Esophagus squamous epithelium (tissue), 5 donors: ENCODE results near the gene NDRG4. TPM values are rescaled to one million over a fixed set of nuclear protein-coding genes. Genes with fewer than 3 reads are reported as not detected.

ENCODE experiments used
- DNase-seq: peaks from one replicate; lab custom pipeline; 2025; lab: John Stamatoyannopoulos, UW
- H3K27ac ChIP-seq, 4 donors: fragments of 200-600 bp; sonication (generic); one replicate each; pipeline ENCODE4 v1.5.1; 2016 to 2019; ENCODE audit warnings: mild to moderate bottlenecking in 1 of 4
- H3K27me3 ChIP-seq, 4 donors: fragments of 200-600 bp; sonication (generic); 1 replicate in 3 of 4; 2 replicates in 1 of 4; pipeline versions ENCODE4 v1.5.1 to v1.6.0; 2017 to 2021; ENCODE audit warnings: antibody characterized with exemption in 1 of 4
- H3K36me3 ChIP-seq, 3 donors: fragments of 200-600 bp; sonication (generic); one replicate each; pipeline ENCODE4 v1.5.1; 2016 to 2019
- H3K4me1 ChIP-seq, 3 donors: fragments of 200-600 bp; sonication (generic); one replicate each; pipeline ENCODE4 v1.5.1; 2017 to 2019
- H3K4me3 ChIP-seq, 4 donors: fragments of 200-600 bp; sonication (generic); 1 replicate in 3 of 4; 2 replicates in 1 of 4; pipeline ENCODE4 v1.5.1; 2016 to 2019; ENCODE audit warnings: mild to moderate bottlenecking in 2 of 4, moderate library complexity in 1 of 4
- H3K9me3 ChIP-seq, 3 donors: fragments of 200-600 bp; sonication (generic); one replicate each; pipeline ENCODE4 v1.5.1; 2016 to 2019
- CTCF ChIP-seq, 6 experiments: fragments of 450-650 bp in 4 of 6; fragments of 200-600 bp in 2 of 6; sonication (generic) in 2 of 6; IDR thresholded peaks; one replicate each; pipeline ENCODE4 v1.5.1; 2016 to 2019; ENCODE audit warnings: antibody characterized with exemption in 6 of 6, mild to moderate bottlenecking in 4 of 6, moderate library complexity in 4 of 6
- POLR2A ChIP-seq, 4 donors: fragments of 450-650 bp; IDR thresholded peaks; one replicate each; pipeline ENCODE4 v1.6.1; 2017; ENCODE audit warnings: antibody characterized with exemption in 4 of 4, mild to moderate bottlenecking in 4 of 4, moderate library complexity in 3 of 4
- WGBS, 2 donors: methylation state at CpG; one replicate each; pipeline ENCODE4 v1.1.5; 2018; 5-methylcytosine and 5-hydroxymethylcytosine counted together
- intact Hi-C: fragments of 100-400 bp; cut with DNase I; formaldehyde crosslinking; loops from one replicate; pipeline ENCODE4 v1.15.0; 2022
- total RNA-seq, 4 donors: library from RNA; depleted of rRNA; stranded (reverse); fragments of >200 nt; gene quantifications; one replicate each; pipeline ENCODE4 v1.1.0, GENCODE V29; 2016
- donor health status: DM: yes; HTN: yes; CAD: no.

Gene NDRG4
- total RNA-seq, 4 donors from 2014 or later, result 19.9 to 62.1 (median 27.8) TPM

- H3K27me3 ChIP-seq, result peaks cover 0 to 49% (median 2%) of the 10 kb centered on the region in 4 donors
- no peak overlapping the region for H3K4me3 ChIP-seq
- no peak for DNase-seq
- intact Hi-C loops, result no loop called here
- peaks cover 12 to 25% (median 20%) of the 10 kb centered on the region in 3 donors for H3K4me1 ChIP-seq
- H3K36me3 ChIP-seq, result peaks cover 0 to 9% (median 1%) of the 10 kb centered on the region in 3 donors
- no peak for TF ChIP-seq POLR2A (IDR thresholded peaks at IDR 0.05)
- no peak for TF ChIP-seq CTCF (IDR thresholded peaks at IDR 0.05)
- WGBS, 2 donors, result 80% methylated on average over 1 of the region's 10 CpGs; no CpG with 5 or more reads in 1 of the 2 donors
- H3K27ac ChIP-seq, result no peak overlapping the region
- no peaks in the 10 kb centered on the region for H3K9me3 ChIP-seq
Measured at GRCh38 chr16:58499092-58499511, 841 bp upstream of the NDRG4 start.

DNA sequence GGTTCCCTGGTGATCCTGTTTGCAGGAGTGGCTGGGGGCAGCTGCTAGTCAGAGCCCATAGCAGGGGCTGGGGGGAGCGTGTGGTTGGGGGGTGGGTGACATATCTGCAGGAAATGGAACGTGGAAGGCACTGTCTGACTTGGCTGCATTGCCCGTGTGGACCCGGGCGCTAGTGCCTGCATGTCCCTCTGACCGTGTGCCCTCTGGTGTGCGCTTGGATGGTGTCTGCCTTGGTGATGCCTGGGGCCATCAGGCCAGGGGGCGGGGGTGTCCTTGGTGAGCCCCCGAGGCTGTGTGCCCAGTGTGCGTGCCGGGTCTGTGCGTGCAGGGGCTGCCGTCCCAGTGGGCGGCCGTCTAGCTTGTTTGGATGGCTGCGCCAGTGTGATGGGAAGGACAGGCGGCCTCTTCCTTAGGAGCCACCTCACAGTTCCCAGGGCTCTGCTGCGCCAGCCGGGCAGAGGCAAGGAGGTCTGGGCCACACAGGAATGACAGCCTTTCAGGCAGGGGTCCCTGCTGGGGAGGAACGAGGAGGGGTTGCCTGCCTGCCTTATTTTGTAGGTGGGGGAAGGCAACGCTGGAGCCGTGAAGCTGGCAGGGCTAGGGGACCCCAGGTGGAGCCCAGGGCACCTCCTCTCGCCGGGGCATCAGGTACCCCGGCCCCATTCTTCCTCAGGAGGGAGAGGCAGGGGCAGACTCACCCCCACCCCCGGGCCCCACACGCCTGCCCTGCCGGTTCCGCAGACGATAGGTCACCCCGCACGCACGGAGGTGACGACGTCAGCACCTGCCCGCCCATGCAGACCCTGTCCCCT is 693 bp downstream of the NDRG4 start:
- TF ChIP-seq POLR2A (IDR thresholded peaks at IDR 0.05) (no peak), CTCF (IDR thresholded peaks at IDR 0.05) (no peak)
- H3K27me3 ChIP-seq, result peaks cover 0 to 52% (median 2%) of the 10 kb centered on the region in 4 donors
- no peak for DNase-seq
- H3K4me3 ChIP-seq, result peak overlapping the region; percentile 12 to 58 (median 27)
- H3K27ac ChIP-seq, result no peak overlapping the region
- peaks cover 12 to 25% (median 20%) of the 10 kb centered on the region in 3 donors for H3K4me1 ChIP-seq
- WGBS, 2 donors, result 7% methylated on average over 18 of the region's 36 CpGs; no CpG with 5 or more reads in 1 of the 2 donors
- intact Hi-C loops, result no loop called here
- peaks cover 0 to 14% (median 4%) of the 10 kb centered on the region in 3 donors for H3K36me3 ChIP-seq
- no peaks in the 10 kb centered on the region for H3K9me3 ChIP-seq

DNA sequence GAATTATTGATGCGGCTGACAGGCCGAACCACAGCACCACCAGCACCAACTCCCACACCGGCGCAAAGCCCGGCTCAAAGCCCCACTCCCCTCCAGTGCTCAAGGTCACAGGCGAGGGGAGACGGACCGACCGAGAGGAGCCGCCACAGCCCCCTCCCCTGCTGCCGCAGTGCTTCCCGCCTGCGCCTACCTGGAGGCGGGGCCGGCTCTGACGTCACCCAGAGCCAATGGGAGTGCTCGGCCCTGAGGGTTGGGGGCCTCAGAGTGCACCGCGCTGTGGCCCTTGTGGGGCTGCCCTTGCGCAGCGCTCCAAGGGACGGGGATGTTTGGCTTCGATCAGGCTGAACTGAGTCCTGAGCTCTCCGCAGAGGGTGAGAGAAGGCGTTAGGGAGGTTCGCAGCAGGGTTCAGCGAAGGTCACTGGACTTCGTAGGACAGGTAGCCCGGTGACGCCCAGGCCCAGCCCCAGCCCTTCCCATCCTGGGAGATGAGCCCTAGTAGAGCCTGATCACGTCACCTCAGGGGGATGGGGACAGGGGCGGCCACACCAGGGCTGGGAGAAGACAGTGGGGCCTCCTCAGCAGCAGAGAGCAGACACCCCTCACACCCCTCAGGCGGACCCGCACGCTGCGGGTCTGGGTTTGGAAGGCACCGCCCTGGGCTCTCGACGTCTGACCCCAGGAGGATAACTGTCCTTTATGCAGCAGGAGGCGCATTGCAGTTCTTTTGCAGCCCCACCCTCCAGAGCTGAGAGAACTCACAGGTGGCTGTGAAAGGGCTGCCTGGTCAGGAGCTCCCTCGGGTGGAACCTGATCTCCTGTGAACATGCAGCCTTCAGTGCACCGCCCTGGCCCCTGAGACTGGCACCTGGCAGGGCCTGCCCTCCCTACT is 1.5 kb downstream of the NDRG4 start:
- H3K27ac ChIP-seq, result no peak overlapping the region
- H3K4me3 ChIP-seq, result peak overlapping the region; percentile 12 to 58 (median 27)

DNA sequence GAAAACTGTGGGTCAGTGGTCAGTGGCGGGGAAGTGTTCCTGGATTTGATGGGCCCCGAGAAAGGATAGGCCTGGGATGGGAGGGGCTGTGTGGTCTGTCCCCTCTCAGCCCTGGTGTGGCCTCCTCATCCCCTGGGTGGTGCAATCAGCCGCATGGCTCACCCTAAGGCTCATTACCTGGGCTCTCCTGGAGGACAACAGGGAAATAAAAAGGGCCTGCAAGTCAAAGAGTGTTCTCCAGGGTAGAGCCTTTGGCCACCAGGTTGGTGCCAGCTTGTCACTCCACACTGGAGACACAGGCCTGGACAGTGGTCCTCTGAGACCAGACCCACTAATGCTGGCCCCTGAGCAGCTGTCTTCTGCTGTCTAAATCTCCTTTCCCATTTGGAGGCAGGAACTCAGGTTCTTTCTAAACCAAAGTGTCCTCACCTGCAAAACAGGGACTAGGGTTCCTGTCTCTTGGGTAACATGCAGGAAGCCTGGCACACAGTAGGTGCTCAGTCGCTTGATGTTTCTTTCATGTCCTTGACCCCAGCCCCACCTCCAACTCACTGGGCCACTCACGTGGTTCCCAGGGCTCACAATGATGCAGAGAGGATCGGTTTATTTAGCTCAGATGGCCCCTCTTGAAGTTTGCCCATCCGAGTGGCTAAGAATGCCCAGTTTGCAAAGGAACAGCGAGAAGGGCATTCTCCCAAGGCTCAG is 2.4 kb downstream of the NDRG4 start:
- WGBS, 2 donors, result 60 to 73% methylated on average over 2 to 7 of the region's 8 CpGs

More for the DNA sequence above, 1.5 kb downstream of the NDRG4 start:
- no peak for TF ChIP-seq POLR2A (IDR thresholded peaks at IDR 0.05)
- TF ChIP-seq CTCF (IDR thresholded peaks at IDR 0.05), result no peak
- Histone ChIP-seq H3K4me1 (peaks cover 12 to 25% (median 20%) of the 10 kb centered on the region in 3 donors), H3K36me3 (peaks cover 0 to 14% (median 4%) of the 10 kb centered on the region in 3 donors), H3K9me3 (no peaks in the 10 kb centered on the region), H3K27me3 (peaks cover 0 to 52% (median 2%) of the 10 kb centered on the region in 4 donors)
- no peak for DNase-seq
- WGBS, 2 donors, result 0% methylated on average over 1 of the region's 42 CpGs; no CpG with 5 or more reads in 1 of the 2 donors
- intact Hi-C loops, result no loop called here

More for the DNA sequence above, 2.4 kb downstream of the NDRG4 start:
- TF ChIP-seq POLR2A (IDR thresholded peaks at IDR 0.05) (no peak), CTCF (IDR thresholded peaks at IDR 0.05) (no peak)
- H3K27me3 ChIP-seq, result peaks cover 0 to 52% (median 2%) of the 10 kb centered on the region in 4 donors
- no peak overlapping the region for H3K4me3 ChIP-seq
- H3K9me3 ChIP-seq, result no peaks in the 10 kb centered on the region
- peaks cover 0 to 14% (median 4%) of the 10 kb centered on the region in 3 donors for H3K36me3 ChIP-seq
- DNase-seq, result no peak
- intact Hi-C loops, result no loop called here
- peaks cover 12 to 25% (median 20%) of the 10 kb centered on the region in 3 donors for H3K4me1 ChIP-seq
- H3K27ac ChIP-seq, result no peak overlapping the region
